ENCODE measurements around the gene CCDC70.

Gene CCDC70

DNA sequence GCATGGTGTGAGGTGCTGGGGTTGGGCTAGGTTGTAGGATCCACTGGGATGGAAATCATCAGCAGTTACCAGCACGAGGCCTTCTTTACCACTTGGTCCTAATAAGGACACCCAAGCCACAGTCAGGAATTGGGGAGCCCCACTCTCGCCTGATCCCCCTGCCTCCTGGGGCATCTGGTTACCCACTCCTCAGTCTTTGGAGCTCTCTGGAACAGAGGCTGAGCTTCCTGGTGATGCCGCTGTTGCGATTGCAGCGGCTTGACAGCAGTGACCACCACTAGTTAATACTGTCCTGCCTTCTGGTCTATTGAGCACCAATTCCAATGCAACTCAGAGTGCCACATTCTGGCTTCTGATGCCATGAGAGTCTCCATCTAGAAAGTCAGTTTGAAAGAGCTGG, 30.2 kb upstream of the CCDC70 start:
- no peak for DNase-seq

DNA sequence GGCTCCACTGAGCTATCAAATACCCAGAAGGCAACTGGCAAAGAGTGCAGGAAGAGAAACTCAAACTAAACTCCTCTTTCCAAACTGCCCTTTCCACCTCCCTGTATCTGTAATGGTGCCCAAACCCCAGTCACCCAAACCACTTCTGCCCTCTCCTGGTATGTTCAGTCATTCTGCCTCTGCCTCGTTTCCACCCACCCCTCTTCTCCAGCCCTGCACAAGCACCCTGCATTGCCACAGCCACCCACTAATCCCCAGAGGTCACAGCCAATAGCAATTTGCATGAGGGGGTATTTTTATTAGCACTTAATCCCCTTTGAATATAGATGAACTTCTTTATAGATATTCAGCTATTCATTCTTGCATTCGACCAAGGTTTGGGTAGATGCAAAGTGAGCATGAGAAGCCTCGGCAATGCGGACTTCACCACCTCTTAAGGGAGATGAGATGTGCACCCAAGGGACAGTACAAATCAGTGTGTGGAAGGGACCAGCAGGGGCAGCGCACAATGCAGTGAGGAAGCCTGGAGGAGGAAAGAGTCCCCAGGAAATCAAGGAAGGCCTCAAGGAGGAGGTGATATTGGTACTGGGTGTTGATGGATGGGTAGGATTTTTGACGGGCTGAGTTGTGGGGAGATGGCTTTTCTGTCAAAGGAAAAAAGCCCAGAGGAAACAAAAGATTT, 29.2 kb upstream of the CCDC70 start:
- peak; percentile 60 for DNase-seq

DNA sequence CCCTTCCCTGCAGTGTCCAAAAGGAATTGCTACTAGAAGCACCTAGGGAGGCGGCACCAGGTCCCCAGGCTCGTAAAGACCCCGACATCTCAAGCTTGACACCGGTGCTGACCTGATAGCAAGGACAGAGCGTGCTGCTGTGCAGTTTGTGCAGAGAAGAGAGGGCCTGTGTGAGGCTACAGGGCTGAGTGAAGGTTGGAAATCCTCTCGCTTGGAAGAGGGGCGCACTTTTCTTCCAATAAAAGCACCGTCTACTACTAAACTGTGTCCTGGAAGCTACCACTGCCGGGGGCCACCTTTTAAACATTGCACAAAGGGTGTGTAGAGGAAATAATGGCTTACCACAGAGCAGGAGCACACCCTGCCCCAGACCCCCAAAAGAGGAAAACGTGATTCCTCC, 27.8 kb upstream of the CCDC70 start:
- no peak for DNase-seq

DNA sequence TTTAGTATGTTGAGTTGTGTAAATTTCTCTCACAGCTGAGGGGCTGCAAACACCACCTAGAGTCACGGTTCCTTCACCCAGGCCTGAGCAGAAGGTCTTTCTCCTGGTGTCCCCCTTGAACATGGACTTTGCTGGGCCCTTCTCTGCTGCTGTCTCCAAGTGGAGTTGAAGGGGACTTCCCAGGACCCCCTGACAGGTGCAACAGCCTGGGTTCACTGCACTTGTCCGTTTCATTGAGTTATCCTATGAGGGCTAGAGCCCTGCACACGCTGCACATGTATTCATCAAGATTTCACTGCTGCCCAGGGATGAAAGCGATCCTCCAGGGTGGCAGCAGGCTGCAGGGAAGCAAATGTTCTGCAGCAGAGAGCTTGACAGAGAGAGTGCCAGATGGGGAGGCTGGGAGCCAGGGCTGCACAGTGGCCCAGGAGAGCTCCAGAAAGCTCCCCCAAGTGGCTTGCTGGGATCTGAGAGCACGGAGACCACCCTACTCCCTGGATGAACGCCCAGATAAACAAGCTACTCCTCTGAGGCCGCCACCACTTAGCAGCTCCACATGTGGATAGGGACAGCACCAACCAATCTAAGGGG, 27.1 kb upstream of the CCDC70 start:
- no peak for DNase-seq

DNA sequence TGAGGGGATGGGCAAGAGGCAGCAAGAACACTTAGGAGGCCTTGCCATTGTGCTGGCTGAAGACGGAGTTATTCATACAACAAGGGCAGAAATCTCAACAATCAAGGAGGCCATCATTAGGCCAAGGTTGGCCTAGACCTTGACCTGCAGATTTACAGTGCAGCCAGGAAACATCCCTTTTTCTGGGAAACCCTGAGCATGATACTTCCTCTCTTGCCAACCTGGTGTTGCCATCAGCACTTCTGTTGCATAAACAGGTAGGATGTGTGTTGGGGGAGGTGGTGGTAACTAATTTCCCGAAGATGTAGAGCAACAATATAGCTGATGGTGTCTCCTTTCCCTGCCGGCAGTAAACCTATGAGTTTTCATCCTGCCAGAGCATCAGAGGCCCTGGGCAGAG, 24.8 kb upstream of the CCDC70 start:
- no peak for DNase-seq

DNA sequence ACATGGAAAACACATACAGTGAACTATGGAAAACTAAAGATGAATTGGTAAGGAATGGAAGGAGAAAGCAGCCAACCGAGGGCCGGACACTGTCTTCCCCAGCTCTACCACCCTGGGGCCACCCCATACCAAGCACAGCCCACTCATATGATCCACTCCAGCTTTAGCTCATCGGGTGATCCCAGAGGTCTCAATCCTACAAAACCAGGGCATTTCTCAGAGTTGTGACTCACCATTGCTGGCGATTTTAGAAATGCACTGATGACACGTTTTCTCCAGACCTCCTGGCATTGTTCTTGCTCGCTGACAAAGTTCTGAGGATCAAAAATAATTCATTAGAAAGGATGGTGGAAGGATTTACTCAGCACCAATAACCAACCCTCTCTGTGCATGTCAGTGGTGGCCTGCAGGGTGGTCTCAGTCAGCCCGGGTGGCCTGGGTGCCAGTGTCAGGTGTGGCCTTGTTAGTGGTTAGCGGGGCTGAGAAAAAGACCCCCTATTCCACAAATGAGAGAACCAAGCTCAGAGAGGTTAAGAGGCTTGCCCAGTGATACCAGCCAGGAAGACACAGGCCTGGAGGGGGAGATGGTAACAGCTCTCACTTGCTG, 23.4 kb upstream of the CCDC70 start:
- no peak for DNase-seq

DNA sequence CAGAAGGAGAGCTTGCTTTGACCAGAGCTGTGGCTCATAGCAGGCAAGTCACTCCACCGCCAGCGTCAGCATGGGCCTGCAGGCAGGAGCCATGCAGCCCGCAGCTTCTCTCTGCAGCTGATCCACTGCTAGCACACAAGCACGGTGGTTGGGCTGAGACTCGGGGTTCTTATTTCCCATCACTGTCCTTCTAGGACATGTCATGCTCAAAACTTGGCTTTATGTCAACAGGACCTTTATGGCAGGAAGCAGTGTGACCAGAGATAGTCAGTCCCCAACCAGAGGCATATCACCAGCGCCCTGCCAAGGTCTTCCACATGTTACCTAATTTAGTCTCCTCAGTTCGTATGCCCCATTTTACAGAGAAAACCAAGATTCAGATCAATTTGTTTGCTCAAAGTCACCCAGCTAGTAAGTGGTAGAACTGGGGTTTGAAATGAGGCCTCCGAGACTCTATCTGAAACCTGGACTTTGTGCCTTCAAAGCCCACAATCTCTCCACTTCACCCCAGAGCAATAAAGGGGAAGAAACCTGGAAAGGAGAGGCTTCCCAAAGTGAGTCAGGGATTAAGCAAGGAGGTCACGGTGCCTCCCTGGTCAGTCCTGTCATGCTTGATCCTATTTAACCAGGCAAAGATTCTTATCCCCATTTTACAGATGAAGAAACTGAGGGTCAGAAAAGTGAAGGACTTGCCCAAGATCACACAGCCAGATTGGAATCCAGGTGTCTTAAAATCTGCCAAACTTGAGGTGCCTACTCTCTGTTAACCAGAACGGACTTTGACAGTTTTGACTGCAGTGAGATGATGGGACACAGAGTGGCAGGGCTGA, 21.8 kb upstream of the CCDC70 start:
- no peak for DNase-seq

DNA sequence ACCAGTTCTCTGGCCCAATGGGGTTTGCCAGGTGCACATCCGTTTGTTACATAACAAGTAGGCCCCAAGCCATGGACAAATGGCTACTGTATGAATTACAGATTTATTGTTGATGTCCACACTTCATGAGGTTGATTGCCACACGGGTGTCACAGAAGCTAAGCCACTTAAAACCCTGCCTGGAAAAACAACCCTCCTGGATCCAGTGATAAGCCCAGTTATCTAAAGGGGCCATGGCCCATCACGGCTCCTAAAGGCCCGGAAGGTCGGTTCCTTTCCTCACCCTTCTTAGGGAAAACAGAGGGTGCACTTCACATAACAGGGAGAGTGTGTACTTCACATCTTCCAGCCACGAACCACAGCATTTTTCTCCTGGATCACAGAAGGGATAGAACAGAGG, 20.9 kb upstream of the CCDC70 start:
- no peak for DNase-seq

DNA sequence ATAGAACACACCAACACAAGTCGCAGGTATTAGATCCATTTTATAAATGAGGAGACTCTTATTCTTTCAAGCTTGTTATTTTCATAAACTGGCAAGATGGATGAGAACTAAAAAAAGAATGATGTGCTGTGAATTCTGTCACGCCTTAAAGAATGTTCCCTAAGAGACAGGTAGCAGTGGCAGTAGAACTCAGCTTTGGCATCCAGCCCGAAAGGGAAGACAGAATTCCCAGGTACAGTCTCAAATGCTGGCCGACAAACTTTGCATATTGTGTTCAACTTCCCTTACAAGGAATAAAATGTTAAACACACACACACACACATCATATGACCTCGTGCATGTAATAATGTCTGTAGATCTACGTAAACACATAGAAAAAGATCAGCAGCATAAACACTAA, 20.0 kb upstream of the CCDC70 start:
- DNase-seq, result no peak

DNA sequence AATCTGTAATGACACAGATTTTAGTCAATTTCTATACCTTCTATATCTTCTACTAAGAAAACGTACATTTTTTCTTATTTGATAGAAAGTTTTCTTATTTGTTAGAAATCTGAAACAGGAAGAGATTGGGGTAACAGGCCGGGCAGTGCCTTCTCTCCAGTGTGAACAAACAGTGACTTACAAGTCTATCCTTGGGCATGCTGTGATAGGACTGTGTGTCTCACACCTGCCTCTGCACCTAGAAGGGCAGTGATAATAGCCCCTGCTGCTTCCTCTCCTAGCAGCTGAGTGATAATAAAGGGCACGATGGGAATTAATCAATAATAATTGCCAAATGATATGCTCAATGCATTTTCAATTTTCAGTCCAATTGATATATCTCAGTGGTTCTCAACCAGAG, 18.2 kb upstream of the CCDC70 start:
- DNase-seq, result no peak

DNA sequence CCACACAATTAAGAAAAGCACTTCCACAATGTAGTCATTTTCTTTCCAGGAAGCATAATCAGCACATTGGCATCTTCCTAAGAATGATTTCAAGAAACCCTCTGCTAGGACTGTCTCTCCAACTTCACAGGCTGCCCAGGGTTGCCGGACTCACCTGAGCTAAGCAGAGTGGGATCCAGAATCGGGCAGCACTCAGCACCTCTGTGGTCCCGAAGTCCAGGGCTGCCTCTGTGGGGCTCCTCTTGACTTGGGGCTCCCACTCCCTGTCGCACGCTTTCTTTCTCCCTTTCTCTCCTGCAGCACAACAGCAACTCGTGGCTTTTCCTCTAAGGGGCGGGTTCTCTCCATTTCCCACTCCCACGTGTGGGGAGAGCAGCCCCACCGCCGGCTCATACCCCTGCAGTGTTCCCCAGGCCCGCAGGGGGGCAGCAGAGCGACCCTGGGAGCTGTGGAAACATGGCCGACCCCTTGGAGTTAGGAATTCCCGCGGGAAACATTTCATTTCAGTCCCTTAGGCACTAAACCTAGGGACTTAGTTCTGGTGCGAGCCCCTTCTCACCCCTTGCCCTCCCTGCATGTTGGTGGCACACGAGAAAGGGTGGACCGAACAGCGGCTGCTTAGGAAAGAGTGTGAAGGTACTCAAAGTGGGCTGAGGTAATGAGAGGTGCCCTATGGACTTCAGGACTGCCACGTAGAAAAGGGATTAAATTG, 16.8 kb upstream of the CCDC70 start, which contains the start of gene TMEM272:
Gene TMEM272, minus strand, starts transcription at position 316 of the 712 bp plus-strand sequence. CDS start 6,647 bp downstream, outside the sequence.
- peak; percentile 77 for DNase-seq

DNA sequence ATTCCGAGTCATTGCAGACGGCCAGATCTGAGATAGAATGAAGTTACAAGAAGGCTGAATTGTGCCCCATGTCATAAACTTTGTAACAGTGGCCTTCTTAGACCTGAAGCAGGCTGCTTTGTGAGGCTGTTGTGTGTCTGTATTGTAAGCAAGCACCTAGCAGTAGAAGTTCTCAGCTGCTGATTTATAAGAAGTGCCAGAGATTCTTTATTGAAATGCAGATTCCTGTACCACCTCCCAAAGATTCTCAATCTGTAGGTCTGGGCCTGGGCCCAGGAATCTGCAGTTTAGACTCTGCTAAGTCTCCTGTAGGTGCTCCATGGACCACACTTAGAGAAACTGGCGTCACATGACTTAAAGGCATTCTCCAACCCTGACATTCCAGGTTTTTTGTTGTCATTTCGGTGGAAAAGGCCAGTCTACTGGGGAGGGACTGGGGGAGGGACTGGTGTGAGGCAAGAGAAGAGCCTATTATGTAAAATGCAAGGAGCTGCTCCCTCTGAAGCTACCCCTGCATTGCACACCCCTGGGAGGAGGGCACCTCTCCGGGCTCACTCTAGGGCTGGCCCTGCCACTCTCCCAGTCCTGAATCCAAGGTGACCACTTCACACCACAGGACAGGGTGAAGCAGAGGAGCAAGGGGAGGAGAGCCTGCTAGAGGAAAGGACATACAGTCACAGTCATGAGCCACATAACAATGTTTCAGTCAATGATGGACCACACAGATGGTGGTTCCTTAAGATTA, 16.0 kb upstream of the CCDC70 start:
- DNase-seq, result no peak

DNA sequence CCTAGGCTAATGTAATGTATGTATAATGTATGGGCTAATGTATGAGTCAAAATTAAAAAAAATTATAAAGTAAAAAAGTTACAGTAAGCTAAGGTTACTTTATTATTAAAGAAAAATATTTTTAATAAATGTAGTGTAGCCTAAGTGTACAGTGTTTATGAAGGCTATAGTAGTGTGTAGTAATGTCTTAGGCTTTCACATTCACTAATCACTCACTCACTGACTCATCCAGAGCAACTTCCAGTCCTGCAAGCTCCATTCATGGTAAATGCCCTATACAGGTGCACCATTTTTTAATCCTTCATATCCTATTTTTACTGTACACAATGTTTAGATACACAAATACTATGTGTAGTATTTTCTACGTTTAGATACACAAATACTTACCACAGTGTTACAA, 15.0 kb upstream of the CCDC70 start:
- no peak for DNase-seq

DNA sequence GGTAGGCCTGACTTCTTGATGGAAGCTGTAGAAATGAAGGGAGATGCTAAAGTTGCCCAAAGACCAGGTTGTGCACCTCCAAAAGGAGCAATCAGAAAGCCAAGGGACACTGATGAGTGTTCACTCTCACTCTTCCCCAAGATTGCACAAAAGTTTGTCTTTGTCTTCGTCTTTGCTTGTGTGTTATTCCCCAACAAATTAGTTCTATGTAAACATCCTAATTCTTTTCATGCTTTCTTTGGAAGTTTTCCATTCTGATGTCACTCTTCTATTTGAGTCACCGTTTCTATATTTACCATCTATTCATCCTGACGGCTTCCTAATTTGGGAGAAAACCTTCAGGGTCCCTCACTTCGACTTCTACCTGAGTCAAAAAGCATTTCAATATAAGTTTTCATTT, 13.1 kb upstream of the CCDC70 start:
- no peak for DNase-seq

DNA sequence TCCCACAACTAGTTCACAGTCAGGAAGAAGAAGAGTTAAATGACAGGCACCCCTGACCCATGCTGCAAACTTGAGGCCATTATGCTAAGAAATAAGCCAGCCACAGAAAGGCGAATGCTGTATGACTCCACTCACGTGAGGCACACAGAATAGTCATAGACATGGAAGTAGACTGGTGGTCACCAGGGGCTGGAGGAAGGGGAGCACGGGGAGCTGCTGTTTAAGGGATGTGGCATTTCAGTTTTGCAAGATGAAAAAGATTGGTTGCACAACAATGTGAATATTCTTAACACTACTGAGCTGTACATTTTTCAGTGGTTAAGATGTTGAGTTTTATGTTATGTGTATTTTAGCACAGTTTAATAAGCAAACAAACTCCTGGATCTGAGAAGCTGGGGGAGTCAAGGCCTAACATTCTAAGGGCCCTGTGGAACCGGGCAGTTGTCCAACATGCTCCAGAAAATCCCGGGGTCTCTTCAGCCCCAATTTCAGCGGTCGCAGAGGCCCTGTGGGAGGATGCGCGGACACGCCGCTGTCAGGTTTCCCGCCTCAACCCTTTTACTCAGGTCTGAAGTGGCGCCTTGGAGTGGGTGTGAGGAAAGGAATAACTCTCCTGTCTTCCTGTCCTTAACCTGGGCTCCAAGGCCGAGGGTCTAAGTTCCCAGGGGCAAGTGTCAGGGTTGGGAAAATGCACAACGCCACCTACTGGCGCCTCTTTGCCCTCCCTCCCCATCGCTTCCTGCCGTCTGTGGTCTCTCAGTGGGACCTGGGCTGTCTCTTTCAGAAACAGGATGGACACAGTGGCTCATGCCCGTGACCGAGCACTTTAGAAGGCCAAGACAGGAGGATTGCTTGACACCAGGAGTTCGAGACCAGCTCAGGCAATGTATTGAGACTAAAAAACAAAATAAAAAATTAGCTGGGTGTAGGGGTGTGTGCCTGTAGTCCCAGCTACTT, 12.3 kb upstream of the CCDC70 start:
- peak; percentile 58 for DNase-seq

DNA sequence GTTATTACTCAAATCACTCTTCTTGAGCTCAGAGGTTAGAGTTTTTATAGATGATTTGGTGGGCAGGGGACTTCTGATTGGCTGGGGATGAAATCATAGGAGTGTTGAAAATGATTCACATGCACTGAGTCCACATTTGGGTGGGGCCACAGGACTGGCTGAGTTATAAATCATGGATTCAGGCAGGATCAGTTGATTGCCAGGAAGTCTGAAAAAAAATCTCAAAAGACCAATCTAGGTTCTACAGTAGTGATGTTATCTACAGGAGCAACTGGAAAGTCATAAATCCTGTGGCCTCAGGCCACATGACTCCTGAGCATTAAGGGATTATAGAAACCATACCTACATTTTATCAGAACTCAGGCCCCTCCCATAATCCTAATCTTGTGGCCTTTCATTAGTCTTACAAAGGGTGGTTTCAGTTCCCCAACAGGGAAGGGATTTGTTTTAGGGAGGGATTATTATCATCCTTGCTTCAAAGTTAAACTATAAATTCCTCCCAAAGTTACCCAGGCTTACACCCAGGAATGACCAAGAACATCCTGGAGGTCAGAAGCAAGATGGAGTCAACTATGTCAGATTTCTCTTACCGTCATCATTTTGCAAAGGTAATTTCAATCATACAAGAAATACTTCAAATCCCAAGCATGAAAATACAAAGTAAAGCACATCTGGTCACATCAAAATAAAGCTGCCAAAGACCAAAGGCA, 5.6 kb upstream of the CCDC70 start:
- DNase-seq, result no peak

DNA sequence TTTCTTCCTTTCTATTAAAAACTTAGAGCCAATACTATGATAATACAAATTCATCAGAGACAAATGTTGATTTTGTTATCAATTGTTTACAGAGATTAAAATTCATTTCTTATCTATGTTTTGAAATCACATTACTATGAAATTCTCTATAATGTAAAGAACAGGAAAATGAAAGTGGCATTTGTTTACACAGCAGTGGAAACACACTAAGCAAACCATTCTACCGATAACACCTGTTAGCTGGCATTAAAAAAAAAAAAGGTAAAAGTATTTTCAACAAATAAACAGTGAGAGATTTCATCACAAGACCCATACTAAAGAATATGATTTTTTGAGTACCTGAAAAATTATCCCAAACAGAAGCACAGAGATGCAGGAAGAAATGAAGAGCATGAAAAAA, 4.8 kb upstream of the CCDC70 start:
- DNase-seq, result no peak

DNA sequence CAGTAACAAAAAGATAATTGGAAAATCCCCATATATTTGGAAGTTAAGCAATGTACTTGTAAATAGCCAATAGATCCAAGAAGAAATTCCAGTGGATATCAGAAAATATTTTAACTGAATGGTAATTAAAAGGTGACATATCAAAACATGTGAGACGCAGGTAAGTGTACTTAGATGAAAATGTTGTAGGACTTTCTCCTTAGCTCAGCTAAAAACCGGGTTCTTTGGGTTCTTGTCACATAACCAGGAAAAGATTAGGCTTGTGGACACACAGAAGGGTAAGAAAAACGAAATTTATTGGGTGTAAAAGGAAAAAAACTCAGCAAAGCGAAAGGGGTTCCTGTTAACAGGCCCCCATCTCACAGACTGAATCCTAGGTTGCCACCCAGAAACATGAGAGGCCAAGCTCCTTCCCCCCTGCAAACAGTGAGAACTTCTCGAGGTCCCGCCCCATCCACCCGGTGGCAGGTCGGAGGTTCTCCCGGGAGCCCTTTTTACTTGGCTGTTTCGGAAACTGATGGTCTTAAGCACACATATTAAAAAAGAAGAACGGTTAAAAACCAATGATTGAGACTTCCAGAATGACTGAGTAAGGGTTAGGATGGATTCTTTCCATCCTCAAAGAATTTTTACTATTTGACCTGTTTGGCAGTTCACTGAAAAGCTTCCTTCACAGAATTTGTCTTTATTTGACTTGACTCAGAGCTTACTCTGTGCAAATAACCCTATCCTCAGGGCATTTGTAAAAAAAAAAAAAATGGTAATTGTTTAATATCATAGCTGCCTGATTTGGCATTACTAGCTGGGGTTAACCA, 3.1 kb upstream of the CCDC70 start:
- no peak for DNase-seq

DNA sequence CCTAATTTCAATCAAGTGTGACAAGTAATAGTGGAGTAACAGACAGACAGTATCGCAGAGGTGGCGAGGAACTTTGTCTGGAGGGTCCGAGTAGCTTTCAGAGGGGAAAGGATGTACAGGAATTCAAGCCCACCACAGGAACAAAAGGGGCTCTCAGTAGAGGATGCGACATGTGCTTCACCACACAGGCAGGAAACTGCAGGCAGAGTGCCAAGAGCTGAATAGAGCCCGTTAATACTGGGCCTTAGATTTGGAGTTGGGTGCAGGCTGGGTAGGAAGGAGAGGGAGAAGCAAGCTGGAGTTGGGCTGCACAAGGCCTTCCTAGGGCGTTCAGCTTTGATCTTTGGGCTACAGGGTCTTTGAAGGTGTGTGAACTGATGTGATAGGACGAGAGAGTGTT, 1.2 kb downstream of the CCDC70 start:
- DNase-seq, result no peak

Measured in stimulated activated CD4-positive, alpha-beta T cell treated with anti-CD3 and anti-CD28 coated beads, Interleukin-15, amount 100 ng/mL, for 24 hours (primary cell).